ENCODE data around the gene OLAH.
A peak's percentile ranks its signal among the peaks of the same experiment; 100 is the strongest.
"Not testable (repeated sequence)": the region's sequence is repeated elsewhere in the genome, so short reads cannot be mapped to it uniquely, and the experiment has no call there.

OLAH gene

DNA sequence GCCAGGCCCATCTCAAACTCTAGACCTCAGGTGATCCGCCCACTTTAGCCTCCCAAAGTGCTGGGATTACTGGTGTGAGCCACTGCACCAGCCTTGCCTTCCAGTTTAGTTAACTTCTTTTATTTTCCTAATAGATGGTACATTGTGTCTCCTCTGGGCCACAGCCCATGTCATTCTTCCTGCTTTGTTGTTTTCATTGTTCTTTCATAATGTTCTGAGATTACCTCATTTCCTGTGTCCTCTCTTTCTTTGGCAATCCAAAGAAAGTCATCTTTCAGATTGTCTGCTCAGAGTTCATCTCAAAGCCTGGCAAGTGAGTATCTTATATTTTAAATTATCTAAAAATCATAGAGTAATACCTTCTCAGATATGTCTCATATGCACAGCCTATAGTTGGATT lies at the start of gene OLAH:
OLAH (plus strand) TSS at position 270 of the 400 bp plus-strand sequence. CDS start 3,346 bp downstream, outside the sequence.
- no peak for DNase-seq

DNA sequence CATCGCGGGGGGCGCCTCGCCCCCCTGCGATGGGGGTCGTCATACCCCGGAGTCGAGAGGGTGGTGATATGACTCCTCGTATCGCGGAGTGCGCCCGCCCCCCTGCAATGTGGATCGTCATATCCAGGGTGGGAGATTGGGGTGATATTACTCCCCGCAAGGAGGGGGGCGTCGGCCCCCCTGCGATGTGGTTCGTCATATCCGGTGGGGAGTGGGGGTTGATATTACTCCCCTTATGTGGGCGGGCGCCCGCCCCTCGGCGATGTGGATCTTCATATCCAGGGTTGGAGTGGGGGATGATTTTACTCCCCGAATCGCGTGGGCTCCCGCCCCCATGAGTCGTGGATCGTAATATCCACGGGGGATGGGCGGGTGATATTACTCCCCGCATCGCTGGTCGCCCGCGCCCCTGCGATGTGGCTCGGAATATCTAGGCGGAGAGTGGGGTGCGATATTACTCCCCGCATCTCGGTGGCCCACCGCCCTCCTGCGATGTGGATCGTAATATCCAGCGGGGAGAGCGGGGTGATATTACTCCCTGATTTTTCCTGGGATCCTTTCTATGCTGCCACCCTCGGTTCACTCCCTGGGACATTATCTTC lies 47.7 kb upstream of the OLAH start:
- DNase-seq: no peak

DNA sequence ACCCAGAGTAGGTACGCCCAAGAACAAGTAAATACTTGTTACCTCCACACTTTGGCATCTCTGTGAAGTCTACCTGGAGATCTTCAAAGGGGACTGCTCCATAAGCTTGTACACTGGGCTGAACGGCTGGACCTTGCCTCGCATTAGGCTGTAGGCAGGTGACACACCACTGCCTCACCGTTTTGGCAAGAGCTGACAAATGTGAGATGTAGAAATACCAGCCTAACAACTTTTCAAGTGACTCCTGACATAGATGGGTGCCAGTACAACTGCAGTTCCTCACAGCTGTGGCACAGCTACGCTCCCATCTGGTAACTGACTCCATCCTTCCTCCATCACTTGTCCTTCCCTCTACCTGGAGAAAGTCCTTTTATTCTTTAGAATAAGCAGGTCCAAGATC lies 30.2 kb upstream of the OLAH start:
- not testable (repeated sequence) for DNase-seq

GRCh38 chr10:15015451-15015850 lies 28.3 kb upstream of the OLAH start:
- peak; percentile 1 for DNase-seq

DNA sequence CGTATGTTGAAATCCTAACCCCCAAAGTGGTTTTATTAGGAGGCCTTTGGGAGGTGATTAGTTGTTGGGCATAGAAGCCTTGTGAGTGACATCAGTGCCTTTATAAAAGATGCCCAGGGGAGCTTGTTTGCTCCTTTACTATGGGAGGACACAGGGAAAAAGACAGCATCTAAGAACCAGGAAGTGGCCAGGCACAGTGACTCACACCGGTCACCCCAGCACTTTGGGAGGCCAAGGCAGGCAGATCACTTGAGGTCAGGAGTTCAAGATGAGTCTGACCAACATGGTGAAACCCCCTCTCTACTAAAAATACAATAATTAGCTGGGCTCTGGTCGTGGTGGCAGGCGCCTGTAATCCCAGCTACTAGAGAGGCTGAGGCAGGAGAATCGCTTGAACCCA lies 22.8 kb upstream of the OLAH start:
- DNase-seq: not testable (repeated sequence)

GRCh38 chr10:15023079-15023478 lies 20.7 kb upstream of the OLAH start:
- not testable (repeated sequence) for DNase-seq

DNA sequence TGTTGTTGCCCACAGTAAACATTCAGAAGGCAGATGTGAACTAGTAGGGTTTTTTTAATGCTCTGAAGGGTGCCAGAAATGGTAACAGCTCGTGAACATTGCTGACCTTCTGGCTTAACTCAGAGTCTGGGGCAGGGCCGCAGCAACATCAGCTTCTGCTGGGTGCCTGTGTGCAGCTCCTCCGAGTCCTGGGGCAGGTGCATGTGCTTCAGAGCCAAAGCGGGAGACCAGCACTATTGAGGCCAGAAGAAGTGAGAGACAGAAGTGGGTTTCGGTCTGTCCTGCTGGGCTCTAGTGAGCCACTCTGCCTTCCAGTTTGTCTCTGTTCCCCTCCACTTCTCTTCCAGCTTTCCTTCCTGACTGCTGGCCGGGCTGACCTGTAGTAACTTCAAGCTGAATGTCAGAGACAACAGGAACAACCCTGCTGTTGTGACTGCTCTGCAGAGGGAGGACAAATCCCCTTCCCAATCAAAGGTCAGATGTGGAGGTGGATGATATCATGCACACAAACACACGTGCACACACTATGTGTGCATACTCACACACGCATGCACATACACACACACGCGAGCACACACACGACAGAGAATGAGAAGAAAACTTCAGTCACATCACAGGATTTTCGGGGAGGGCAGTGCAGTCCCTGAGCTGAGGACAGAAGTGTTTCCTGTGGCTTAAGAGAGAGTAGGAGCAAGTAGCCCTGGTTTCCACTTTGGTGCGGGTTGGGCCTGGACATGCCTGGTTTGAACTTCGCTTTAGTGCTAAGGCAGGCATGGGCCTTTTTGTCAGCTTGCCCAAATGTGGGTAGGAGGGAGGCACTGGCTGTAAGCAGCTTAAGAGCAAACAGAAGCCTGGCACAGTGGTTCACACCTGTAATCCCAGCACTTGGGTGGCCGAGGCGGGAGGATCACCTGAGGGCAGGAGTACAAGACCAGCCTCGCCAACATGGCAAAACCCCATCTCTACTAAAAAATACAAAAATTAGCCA lies 19.4 kb upstream of the OLAH start:
- not testable (repeated sequence) for DNase-seq

GRCh38 chr10:15025040-15025439 lies 18.7 kb upstream of the OLAH start:
- DNase-seq: not testable (repeated sequence)

- no peak for DNase-seq
Observed at GRCh38 chr10:15027741-15028140, 16.0 kb upstream of the OLAH start.

DNA sequence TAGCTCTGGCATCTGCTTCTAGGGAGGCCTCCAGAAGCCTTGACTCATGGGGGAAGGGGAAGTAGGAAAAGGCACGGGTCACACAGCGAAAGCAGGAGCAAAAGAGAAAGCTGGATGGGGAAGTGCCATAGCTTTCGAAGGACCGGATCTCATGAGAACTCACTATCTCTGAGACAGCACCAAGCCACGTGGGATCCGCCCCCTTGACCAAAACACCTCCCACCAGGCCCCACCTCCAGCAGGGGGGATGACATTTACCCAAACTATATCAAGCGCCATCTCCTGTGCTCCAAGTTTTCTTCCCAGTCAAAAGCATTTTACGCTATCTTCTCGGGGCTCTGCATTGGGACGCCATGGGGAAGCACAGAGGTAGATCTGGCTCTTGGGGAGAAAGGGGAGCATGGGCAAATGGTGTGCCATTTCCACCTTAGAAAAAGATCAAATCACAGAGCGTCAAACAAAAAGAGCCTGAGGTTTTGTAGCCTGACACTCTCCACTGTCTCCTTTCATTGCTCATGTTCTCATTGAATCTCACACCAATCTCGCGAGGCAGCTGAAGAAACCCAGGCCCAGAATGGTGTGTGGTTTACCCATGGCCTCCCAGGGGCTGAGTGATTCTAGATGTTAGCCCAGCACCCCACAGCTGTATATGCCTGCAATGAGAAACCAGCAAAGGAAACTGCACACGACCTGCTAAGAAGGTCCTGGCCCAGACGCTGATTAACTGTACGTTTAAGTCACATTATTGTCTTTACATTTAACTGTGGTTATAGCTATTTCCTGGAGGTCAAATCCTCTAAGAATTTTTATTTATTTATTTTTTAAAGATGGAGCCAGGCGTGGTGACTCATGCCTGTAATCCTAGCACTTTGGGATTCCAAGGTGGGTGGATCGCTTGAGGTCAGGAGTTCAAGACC lies 8.1 kb upstream of the OLAH start:
- peak; percentile 18 for DNase-seq

- no peak for DNase-seq
Observed at GRCh38 chr10:15037691-15038090, 6.1 kb upstream of the OLAH start.

DNA sequence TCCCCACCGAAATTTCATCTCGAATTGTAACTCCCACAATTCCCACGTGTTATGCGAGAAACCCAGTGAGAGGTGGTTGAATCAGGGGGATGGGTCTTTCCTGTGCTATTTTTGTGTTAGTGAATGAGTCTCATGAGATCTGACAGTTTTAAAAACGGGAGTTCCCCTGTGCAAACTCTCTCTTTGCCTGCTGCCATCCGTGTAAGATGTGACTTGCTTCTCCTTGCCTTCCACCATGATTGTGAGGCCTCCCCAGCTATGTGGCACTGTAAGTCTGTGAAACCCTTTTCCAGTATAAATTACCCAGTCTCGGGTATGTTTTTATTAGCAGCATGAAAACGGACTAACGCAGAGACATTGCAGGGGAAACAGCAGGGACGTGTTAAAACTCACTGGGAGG lies 5.3 kb upstream of the OLAH start:
- DNase-seq: no peak

- DNase-seq: no peak
Observed at GRCh38 chr10:15045380-15045779, 1.6 kb downstream of the OLAH start.

DNA sequence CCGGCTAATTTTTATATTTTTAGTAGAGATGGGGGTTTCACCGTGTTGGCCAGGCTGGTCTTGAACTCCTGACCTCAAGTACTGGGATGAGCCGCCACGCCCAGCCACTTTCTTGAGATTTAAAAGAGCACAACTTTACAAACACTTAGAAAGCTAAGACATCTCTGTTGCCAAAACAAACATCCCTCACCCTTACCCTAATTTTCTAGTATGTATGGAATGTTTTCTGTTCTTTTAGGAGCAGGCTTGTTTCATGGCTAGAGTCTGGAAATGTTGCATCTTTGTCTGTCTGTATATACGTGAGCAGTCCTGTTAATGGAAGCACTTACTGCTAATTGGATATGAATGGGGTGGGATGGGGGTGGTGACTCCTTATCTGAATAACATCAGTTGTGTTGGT lies 2.9 kb downstream of the OLAH start:
- no peak for DNase-seq

DNA sequence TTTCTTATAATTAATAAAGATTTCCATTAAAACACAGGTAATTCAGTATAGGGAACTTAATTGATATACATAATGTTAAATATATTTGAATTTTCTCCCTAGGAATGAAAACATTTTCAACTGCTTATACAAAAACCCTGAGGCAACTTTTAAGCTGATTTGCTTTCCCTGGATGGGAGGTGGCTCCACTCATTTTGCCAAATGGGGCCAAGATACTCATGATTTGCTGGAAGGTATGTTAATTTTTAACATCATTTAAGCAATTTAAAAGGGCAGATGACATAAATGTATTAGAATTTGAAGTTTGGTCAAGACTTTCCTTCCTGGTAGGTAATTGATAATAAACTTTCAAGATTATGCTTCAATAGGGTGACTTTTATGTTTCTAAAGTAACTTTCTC lies 5.8 kb downstream of the OLAH start:
- no peak for DNase-seq

DNA sequence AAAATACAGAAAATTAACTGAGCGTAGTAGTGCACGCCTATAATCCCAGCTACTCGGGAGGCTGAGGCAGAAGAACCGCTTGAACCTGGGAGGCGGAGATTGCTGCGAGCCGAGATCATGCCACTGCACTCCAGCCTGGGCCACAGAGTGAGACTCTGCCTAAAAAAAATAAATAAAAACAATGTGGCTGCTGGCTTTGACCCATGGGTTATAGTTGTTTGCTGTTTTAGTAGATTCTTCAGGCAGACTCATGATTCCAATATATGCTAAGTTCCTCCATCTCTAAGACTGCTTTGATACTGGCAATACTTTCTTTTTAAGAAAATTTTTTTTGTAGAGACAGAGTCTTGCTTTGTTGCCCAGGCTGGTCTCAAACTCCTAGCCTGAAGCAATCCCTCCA lies 8.4 kb downstream of the OLAH start:
- no peak for DNase-seq

DNA sequence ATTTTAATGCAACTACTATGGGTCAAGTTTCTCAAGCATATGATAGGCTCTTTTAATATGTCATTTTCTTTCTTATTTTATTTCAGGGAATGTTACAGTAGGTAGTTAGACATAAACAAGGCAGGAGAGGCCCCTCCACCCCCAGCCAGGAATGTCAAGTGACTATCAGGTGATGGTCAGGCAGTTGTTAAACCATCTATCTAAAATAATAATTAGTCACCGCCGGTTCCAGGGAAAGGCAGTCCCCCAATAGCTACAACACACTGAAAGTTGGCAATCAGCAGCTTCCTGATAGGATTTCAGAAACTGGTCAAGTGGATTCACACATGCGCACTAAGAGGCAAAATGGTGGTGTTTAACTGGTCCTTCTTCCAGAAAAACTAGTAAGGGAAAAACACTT lies 9.3 kb downstream of the OLAH start:
- DNase-seq: no peak

GRCh38 chr10:15058689-15059088 lies 14.9 kb downstream of the OLAH start:
- no peak for DNase-seq

DNA sequence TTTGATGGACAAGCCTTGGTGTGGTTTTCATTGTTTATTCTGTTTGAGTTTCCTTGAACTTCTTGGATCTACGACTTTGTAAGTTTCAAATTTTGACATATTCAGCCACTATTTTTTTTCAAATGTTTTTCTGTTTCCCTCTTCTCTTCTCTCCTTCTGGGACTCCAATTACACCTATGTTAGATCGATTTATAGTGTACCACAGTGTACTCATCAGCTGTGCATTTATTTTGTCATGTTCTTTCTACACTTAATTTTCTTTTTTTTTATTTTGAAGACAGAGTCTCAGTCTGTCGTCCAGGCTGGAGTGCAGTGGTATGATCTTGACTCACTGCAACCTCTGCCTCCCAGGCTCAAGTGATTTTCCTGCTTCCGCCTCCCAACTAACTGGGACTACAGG lies 16.2 kb downstream of the OLAH start:
- no peak for DNase-seq

DNA sequence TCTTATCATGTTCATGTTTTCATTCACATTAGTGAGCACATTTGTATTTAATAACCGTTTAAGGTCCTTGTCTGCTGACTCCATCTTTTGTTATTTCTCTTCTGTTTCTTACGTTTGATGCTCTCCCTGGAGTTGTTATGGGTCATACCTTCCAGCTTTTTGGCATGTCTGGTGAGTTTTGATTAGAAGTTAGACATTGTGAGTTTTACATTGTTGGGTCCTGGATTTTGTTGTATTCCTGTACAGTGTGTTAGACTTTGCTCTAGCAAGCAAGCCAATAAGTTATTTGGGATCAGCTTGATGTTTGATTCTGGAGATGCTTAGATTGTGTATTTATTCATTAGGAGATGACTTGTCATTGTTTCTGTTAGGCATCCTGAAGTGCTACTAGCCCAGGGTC lies 16.9 kb downstream of the OLAH start:
- no peak for DNase-seq

- DNase-seq: no peak
Observed at GRCh38 chr10:15067154-15067553, 23.4 kb downstream of the OLAH start.

GRCh38 chr10:15068802-15069201 lies 25.1 kb downstream of the OLAH start:
- DNase-seq: no peak

GRCh38 chr10:15069230-15069629 lies 25.5 kb downstream of the OLAH start:
- no peak for DNase-seq

Data from midbrain (tissue), 1 donor.